CD4-positive, alpha-beta T cell treated with Interleukin-2 at 100 ng/mL for 4 hours (primary cell): Measurements from ENCODE around the gene CDK3.
"Not testable (repeated sequence)": the region's sequence is repeated elsewhere in the genome, so short reads cannot be mapped to it uniquely, and the experiment has no call there.

Experiments
- DNase-seq: peaks from one replicate; pipeline ENCODE4 v3.0.0-alpha.2; 2020; ENCODE audit warnings: low spot score

CDK3 gene

GRCh38 chr17:76000755-76001521 is at the start of gene CDK3:
Gene CDK3 (plus strand): TSS chr17:76000855. CDS start chr17:76001426, 571 bp downstream.
- no peak for DNase-seq

DNA sequence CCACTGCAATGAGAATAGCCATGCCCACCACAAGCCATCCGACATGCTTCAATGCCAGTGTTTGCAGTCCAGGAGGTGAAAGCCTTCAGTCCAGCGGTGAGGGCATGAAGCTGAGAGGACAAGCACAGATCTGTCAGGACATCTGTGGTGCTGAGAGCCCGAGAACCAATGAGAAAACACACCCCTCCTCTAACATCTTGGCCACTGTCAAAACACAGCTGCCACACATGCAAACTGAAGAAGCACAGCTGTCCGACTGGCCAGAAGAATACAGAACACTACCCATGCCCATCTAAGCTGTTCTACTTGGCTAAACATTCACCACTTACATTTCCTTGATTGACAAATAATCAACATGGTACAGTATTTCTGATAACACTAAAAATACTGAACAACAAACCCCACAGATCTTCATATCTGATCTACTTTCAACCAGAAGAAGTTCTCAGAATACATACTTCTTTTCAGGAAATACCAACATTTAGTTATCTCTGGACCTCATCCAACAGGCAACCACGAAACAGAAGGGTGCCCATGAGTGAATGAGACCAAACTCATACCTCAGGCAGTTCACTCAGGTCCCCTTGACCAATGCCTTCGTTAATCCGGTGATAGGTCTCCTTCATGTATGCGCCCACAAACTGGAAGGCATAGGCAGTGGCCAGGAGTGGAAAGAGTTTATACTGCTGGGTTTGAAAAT is 49.6 kb upstream of the CDK3 start:
- no peak for DNase-seq

- DNase-seq: no peak
Observed at GRCh38 chr17:75959051-75959838, 41.4 kb upstream of the CDK3 start.

DNA sequence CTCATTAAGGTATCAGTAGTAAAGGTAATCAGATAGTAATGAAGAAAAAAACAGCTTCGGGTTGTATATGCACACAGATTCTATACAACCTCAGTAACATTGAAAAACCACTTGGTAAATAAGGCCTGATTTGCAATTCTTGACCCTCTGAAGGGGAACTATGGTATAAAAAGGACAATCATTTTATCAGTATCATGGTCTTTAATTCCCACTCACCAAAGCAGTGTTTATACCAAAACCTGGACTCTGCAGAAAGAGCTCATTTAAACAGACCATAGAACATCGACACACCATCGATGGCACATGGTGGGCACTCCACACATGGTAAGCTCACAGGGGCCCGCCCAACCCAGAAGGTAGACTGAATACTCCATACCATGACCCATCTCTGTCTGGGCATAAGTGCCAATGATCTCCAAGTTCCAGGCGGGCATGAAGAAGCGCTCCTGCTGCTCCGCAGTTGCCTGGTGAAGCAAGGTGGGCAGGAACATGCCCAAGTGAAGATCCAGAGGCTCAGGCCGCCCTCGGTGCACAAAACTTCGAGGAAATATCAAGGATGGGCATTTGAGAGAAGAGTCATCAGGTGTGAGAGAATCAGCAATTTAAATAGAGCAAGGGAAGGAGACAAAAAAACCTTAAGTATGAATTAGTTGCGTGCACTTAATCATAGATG is 40.7 kb upstream of the CDK3 start:
- no peak for DNase-seq

GRCh38 chr17:75965468-75965867 is 35.2 kb upstream of the CDK3 start:
- DNase-seq: no peak

DNA sequence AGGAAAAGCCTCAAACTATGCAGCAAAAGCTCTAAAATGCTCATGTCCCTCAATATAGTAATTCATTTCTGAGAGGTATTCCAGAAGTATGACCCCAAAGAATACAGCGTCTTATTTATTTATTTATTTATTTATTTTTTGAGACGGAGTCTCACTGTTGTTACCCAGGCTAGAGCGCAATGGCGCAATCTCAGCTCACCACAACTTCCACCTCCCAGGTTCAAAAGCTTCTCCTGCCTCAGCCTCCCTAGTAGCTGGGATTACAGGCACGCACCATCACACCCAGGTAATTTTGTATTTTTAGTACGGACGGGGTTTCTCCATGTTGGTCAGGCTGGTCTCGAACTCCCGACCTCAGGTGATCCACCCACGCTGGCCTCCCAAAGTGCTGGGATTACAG is 31.6 kb upstream of the CDK3 start:
- DNase-seq: not testable (repeated sequence)

GRCh38 chr17:75970011-75970523 is 30.6 kb upstream of the CDK3 start:
- DNase-seq: no peak

GRCh38 chr17:75970626-75971025 is 30.0 kb upstream of the CDK3 start:
- DNase-seq: no peak

- not testable (repeated sequence) for DNase-seq
Observed at GRCh38 chr17:75975187-75975586, 25.5 kb upstream of the CDK3 start.

DNA sequence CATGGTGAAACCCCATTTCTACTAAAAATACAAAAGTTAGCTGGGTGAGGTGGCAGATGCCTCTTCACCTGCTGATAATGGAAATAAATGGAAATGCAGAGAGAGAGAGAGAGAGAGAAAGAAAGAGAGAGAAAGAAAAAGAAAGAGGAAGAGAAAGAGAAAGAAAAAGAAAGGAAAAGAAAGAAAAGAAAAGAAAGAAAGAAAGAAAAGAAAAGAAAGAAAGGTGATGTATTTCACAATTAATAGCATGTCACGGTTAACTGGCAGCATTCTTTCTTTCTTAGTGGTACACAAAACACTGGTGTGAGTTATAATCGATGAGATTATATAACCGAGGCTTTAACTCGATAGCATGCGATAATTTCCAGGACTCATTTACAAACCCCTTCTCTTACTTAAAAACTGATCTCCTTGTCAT is 24.9 kb upstream of the CDK3 start:
- no peak for DNase-seq

- DNase-seq: no peak
Observed at GRCh38 chr17:75976175-75976848, 24.3 kb upstream of the CDK3 start.

DNA sequence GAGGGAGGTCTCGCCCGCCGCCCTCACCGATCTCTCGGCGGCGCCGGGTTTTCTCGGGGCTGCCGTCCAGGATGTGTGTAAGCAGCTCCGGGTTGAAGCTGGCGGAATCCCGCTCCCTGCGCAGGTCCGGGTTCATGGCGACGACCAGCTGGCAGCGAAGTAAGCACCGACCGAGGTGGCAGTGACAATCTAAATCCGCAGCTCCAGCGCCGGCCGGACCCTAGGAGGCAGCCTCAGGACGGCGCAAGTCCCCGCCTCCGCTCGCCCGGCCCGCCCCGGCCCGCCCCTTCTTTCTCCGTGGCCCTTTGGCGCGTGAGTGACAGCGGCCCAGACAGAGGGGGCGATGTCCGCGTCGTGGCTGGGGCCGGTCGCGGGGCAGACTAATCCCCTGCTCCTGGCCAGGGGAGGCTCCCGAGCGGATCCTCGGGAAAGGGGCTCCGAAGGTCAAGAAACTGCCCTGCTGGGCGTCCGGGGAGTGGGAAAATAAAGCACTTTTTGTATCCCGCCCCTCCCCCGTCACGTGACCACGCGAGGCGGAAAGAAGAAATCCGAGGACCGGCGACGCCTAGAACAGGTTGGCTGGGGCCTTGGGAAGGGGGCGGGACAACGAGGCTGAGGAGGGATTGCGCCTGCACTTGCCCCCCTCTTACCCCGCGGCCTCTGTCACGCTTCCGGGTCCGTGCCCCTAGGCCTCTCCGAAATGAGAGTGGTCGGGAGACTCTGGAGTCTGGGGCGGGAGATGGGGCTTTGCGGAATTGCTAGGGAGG is 21.5 kb upstream of the CDK3 start, which contains the start of the genes ACOX1 and TEN1:
TSS of gene ACOX1 (minus strand) at position 229 of the 767 bp plus-strand sequence. CDS start at position 136, 93 bp downstream.
TSS of gene TEN1 (plus strand) at position 303 of the 767 bp plus-strand sequence. CDS start 6,953 bp downstream, outside the sequence.
- peak; percentile 95 for DNase-seq

GRCh38 chr17:75979705-75980187 is 20.9 kb upstream of the CDK3 start:
- DNase-seq: no peak

DNA sequence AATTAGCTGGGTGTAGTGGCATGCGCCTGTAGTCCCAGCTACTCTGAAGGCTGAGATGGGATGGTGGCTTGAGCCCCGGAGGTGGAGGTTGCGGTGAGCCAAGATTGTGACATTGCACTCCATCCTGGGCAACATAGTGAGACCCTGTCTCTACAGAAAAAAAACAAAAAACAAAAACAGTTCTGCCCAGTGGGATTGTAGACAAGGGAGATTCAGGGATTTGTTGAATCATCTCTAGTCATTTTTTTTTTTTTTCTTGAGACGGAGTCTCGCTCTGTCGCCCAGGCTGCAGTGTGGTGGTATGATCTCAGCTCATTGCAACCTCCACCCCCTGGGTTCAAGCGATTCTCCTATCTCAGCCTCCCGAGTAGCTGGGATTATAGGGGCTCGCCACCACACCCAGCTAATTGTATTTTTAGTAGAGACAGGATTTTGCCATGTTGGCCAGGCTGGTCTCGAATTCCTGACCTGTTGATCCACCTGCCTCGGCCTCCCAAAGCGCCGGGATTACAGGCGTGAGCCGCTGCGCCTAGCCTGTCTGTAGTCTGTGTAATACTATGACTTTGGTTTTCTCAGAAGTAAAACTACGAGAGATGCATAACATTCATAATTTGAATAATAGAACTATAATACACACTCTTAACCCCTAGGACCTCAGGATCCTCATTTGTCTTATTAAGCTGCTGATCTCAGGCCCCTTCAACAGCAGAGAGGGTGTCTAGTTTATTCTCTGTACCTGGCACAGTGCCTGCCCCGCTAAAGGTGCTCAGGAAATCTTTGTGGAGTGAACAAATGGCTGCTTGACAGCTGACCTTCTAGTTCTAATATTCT is 20.3 kb upstream of the CDK3 start:
- DNase-seq: no peak

- no peak for DNase-seq
Observed at GRCh38 chr17:75981019-75981615, 19.5 kb upstream of the CDK3 start.

DNA sequence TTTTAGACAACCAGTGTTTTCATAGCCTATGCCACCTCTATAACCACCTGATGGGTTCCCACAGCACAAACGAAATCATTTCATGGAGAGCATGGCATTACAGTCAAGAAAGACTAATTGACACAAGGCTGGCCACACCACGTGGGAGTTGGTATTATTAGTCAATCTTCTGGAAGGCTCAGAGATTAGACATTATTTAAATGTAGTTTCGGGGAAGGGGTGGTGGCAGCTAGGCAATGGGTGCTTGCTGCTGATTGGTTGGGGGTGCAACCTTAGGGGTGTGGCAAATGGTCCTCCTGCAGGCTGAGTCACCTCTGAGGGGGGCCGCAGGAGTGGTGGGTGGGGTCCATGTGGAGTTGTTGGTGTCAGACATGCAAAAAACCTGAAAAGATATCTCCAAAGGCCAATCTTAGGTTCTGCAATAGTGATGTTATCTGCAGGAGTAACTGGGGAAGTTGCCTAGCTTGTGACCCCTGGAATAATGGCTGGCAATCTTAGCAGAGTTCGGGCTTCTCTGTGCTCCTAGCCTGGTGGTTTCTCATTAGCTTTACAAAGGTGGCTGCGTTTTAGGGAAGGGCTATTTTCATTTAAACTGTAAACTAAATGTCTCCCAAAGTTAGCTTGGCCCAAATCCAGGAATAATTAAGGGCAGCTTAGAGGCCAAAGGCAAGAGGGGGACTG is 17.0 kb upstream of the CDK3 start:
- DNase-seq: no peak

GRCh38 chr17:75985986-75986385 is 14.7 kb upstream of the CDK3 start:
- DNase-seq: no peak

DNA sequence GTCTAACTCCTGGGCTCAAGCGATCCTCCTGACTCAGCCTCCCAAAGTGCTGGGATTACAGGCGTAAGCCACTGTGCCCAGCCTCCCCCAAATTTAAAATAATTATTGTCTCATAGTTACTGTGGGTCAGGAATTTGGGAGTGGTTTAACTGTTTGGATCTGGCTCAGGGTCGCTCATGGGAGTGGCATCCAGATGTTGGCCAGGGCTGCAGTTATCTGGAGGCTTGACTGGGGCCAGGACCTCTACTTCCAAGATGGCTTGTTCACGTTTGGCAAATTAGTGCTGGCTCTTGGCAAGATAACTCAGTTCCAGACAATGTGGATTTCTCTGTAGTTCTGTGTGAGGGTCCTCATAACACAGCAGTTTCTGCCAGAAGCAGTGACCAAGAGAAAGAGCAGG is 13.6 kb upstream of the CDK3 start:
- no peak for DNase-seq
